Peyer's patch (tissue), 4 donors: Measurements from ENCODE around the gene TMEM117. TPM values are rescaled to one million over a fixed set of nuclear protein-coding genes. Genes with fewer than 3 reads are reported as not detected.

Experiments used
- DNase-seq, 3 donors: peaks; one replicate each; pipeline ENCODE4 v3.0.0-alpha.2; 2017 to 2019
- H3K27ac ChIP-seq, 4 donors: fragments of 200-600 bp; sonication (generic); one replicate each; pipeline ENCODE4 v1.5.1; 2016 to 2019
- H3K27me3 ChIP-seq, 2 donors: fragments of 200-600 bp; sonication (generic); one replicate each; pipeline ENCODE4 v1.5.1; 2019
- H3K36me3 ChIP-seq, 3 donors: fragments of 200-600 bp; sonication (generic); one replicate each; pipeline ENCODE4 v1.5.1; 2016 to 2019
- H3K4me1 ChIP-seq, 4 donors: fragments of 200-600 bp; sonication (generic); one replicate each; pipeline ENCODE4 v1.5.1; 2016 to 2019
- H3K4me3 ChIP-seq, 4 donors: fragments of 200-600 bp; sonication (generic); 1 replicate in 3 of 4; 2 replicates in 1 of 4; pipeline ENCODE4 v1.5.1; 2016 to 2019; ENCODE audit warnings: mild to moderate bottlenecking in 1 of 4
- H3K9me3 ChIP-seq, 4 donors: fragments of 200-600 bp; sonication (generic); one replicate each; pipeline ENCODE4 v1.5.1; 2016 to 2019; ENCODE audit warnings: mild to moderate bottlenecking in 1 of 4
- CTCF ChIP-seq, 6 experiments: fragments of 450-650 bp in 4 of 6; fragments of 200-600 bp in 2 of 6; sonication (generic) in 1 of 6; IDR thresholded peaks; one replicate each; pipeline ENCODE4 v1.5.1; 2017 to 2019; ENCODE audit warnings: antibody characterized with exemption in 6 of 6, mild to moderate bottlenecking in 3 of 6, moderate library complexity in 1 of 6
- POLR2A ChIP-seq, 2 donors: fragments of 450-650 bp; IDR thresholded peaks; one replicate each; pipeline ENCODE4 v1.5.1; 2017; ENCODE audit warnings: antibody characterized with exemption in 2 of 2, mild to moderate bottlenecking in 2 of 2, moderate library complexity in 2 of 2
- total RNA-seq, 4 donors: library from RNA; depleted of rRNA; stranded (reverse); fragments of >200 nt; gene quantifications; one replicate each; pipeline ENCODE4 v1.1.0, GENCODE V29; 2016

TMEM117 gene
- total RNA-seq, 4 donors from 2014 or later = 10.7 to 60.1 (median 51.9) TPM

GRCh38 chr12:43914923-43915468 is 79.1 kb downstream of the TMEM117 start:
- Histone ChIP-seq H3K4me3 (no peak overlapping the region), H3K9me3 (no peaks in the 10 kb centered on the region), H3K36me3 (no peaks in the 10 kb centered on the region), H3K27me3 (no peaks in the 10 kb centered on the region), H3K27ac (no peak overlapping the region), H3K4me1 (no peaks in the 10 kb centered on the region)
- no peak for TF ChIP-seq CTCF (IDR thresholded peaks at IDR 0.05)
- no peak for TF ChIP-seq POLR2A (IDR thresholded peaks at IDR 0.05)
- no peak for DNase-seq

GRCh38 chr12:43917896-43918295 is 82.0 kb downstream of the TMEM117 start:
- TF ChIP-seq POLR2A (IDR thresholded peaks at IDR 0.05) (no peak), CTCF (IDR thresholded peaks at IDR 0.05) (no peak)
- no peaks in the 10 kb centered on the region for H3K27me3 ChIP-seq

GRCh38 chr12:43921666-43922337 is 85.9 kb downstream of the TMEM117 start:
- DNase-seq = no peak
- no peak overlapping the region for H3K4me3 ChIP-seq
- no peaks in the 10 kb centered on the region for H3K9me3 ChIP-seq
- TF ChIP-seq CTCF (IDR thresholded peaks at IDR 0.05) (no peak), POLR2A (IDR thresholded peaks at IDR 0.05) (no peak)
- H3K4me1 ChIP-seq = no peaks in the 10 kb centered on the region
- H3K27ac ChIP-seq = no peak overlapping the region
- no peaks in the 10 kb centered on the region for H3K36me3 ChIP-seq
- H3K27me3 ChIP-seq = no peaks in the 10 kb centered on the region

More at GRCh38 chr12:43917896-43918295, 82.0 kb downstream of the TMEM117 start:
- Histone ChIP-seq H3K36me3 (no peaks in the 10 kb centered on the region), H3K27ac (no peak overlapping the region), H3K4me3 (no peak overlapping the region), H3K9me3 (no peaks in the 10 kb centered on the region), H3K4me1 (no peaks in the 10 kb centered on the region)
- no peak for DNase-seq

DNA sequence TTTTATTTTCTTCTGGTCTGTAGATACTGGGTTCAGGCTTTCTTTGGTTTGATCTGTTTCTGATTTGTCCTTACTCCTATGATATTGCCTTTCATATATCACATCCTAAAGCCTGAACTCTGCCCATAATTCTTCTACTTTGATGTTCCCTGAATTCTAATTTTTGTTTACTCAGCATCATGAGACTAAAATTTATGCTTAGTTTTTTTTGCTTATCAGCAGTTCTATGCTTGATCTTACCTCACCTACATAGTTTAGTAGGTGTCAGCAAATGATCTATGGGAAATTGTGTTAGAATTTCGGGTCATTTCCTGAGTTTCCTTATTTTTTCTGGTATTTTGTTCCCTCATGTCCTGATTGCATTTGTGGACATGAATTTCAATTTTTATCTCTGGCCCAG is 94.2 kb downstream of the TMEM117 start:
- DNase-seq = no peak
- Histone ChIP-seq H3K4me3 (no peak overlapping the region), H3K27me3 (no peaks in the 10 kb centered on the region), H3K27ac (no peak overlapping the region), H3K9me3 (peaks cover 0 to 9% (median 0%) of the 10 kb centered on the region in 4 donors), H3K36me3 (no peaks in the 10 kb centered on the region), H3K4me1 (no peaks in the 10 kb centered on the region)
- TF ChIP-seq POLR2A (IDR thresholded peaks at IDR 0.05) = no peak
- TF ChIP-seq CTCF (IDR thresholded peaks at IDR 0.05) = no peak

DNA sequence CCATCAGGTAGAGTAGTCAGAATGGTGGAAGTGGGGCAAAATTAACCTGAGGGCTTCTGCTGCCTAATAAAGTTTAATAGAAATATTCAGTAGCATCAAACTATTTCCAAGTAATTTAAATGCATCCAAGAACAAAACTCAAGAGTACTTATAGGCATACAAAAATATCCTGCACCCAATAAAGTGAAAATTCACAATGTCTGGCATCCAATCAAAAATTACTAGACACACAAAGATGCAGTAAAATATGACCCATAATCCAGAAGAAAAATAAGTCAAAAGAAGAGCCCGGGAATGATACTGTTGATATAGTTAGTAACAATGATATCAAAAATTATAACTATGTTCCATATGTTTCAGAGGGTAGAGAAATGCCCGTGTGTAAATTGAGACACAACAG is 95.3 kb downstream of the TMEM117 start:
- H3K4me3 ChIP-seq = no peak overlapping the region
- no peaks in the 10 kb centered on the region for H3K4me1 ChIP-seq
- TF ChIP-seq POLR2A (IDR thresholded peaks at IDR 0.05) (no peak), CTCF (IDR thresholded peaks at IDR 0.05) (no peak)
- H3K36me3 ChIP-seq = no peaks in the 10 kb centered on the region
- no peak for DNase-seq
- no peak overlapping the region for H3K27ac ChIP-seq
- H3K27me3 ChIP-seq = no peaks in the 10 kb centered on the region
- peaks cover 0 to 9% (median 0%) of the 10 kb centered on the region in 4 donors for H3K9me3 ChIP-seq
